Activated T-cell treated with anti-CD3 and anti-CD28 coated beads for 48 hours (primary cell): ENCODE data around the gene PACC1.

ENCODE experiments used
- DNase-seq: peaks from one replicate; pipeline ENCODE4 v3.0.0-alpha.2; 2020; ENCODE audit warnings: low read depth

Gene PACC1

GRCh38 chr1:212437179-212437798, 22.6 kb upstream of the PACC1 start:
- DNase-seq, result no peak

- DNase-seq, result no peak
Observed at GRCh38 chr1:212434992-212435391, 20.3 kb upstream of the PACC1 start.

GRCh38 chr1:212433577-212434462, 19.1 kb upstream of the PACC1 start:
- no peak for DNase-seq

GRCh38 chr1:212432661-212433576, 18.2 kb upstream of the PACC1 start, which contains the start of gene NENF:
Gene NENF, plus strand, starts transcription at chr1:212432920. Its CDS starts 24 bp downstream, at chr1:212432944.
- peak; percentile 82 for DNase-seq

GRCh38 chr1:212432272-212432660, 17.6 kb upstream of the PACC1 start:
- no peak for DNase-seq

- no peak for DNase-seq
Observed at GRCh38 chr1:212431644-212432043, 17.0 kb upstream of the PACC1 start.

GRCh38 chr1:212430955-212431394, 16.3 kb upstream of the PACC1 start:
- no peak for DNase-seq

- DNase-seq, result no peak
Observed at GRCh38 chr1:212430416-212430815, 15.7 kb upstream of the PACC1 start.

- no peak for DNase-seq
Observed at GRCh38 chr1:212428496-212428895, 13.8 kb upstream of the PACC1 start.

GRCh38 chr1:212423879-212424278, 9.2 kb upstream of the PACC1 start:
- no peak for DNase-seq

GRCh38 chr1:212421165-212421564, 6.5 kb upstream of the PACC1 start:
- no peak for DNase-seq

GRCh38 chr1:212415107-212415841, 588 bp upstream of the PACC1 start:
- no peak for DNase-seq

GRCh38 chr1:212413902-212414327, 771 bp downstream of the PACC1 start:
- no peak for DNase-seq

GRCh38 chr1:212412374-212412773, 2.3 kb downstream of the PACC1 start:
- no peak for DNase-seq

GRCh38 chr1:212410231-212410820, 4.4 kb downstream of the PACC1 start:
- no peak for DNase-seq

- DNase-seq, result no peak
Observed at GRCh38 chr1:212402666-212403321, 11.9 kb downstream of the PACC1 start.

GRCh38 chr1:212401838-212402582, 12.7 kb downstream of the PACC1 start:
- DNase-seq, result no peak

- DNase-seq, result no peak
Observed at GRCh38 chr1:212401042-212401441, 13.6 kb downstream of the PACC1 start.

- no peak for DNase-seq
Observed at GRCh38 chr1:212397171-212397570, 17.5 kb downstream of the PACC1 start.

- DNase-seq, result no peak
Observed at GRCh38 chr1:212396638-212397037, 18.0 kb downstream of the PACC1 start.
